ENCODE results near the gene RASSF1. TPM values are rescaled to one million over a fixed set of nuclear protein-coding genes. Genes with fewer than 3 reads are reported as not detected.

Gene RASSF1
- total RNA-seq, 1 donor from 2014 or later, result 26.5 TPM

DNA sequence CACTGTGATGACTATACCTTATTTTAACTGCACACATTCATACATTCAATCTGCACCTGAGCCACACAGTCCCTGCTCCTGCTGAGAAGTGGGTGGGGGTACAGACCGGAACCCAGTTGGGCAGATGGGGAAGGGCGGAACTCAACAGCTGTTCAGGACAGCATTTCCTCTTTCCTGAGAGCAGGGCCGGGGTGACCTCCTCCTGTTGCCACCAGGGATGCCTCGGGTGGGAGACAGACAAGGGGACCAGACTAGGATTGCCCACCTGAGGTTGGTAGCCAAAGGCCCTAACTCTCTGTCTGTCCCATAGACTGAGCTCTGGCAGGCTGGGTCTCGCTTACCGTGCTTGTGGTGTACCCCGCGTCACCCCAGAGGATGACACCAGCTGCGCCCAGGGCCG is 22.0 kb downstream of the RASSF1 start:
- H3K27me3 ChIP-seq (ENCODE audit: insufficient read depth, low read length), result no peaks in the 10 kb centered on the region
- no peak overlapping the region for H3K9ac ChIP-seq (ENCODE audit: low read length)
- no peak overlapping the region for H3K4me3 ChIP-seq (ENCODE audit: insufficient read depth, low read depth, low read length)
- Mint-ChIP-seq H3K4me3 (ENCODE audit: unreplicated experiment) (no peak overlapping the region), H3K27me3 (ENCODE audit: low read depth, unreplicated experiment) (no peaks in the 10 kb centered on the region), H3K4me1 (ENCODE audit: low read depth, unreplicated experiment) (peaks cover 23% of the 10 kb centered on the region), H3K36me3 (ENCODE audit: low read depth, unreplicated experiment) (peaks cover 21% of the 10 kb centered on the region), H3K27ac (ENCODE audit: unreplicated experiment) (no peak overlapping the region), H3K9me3 (ENCODE audit: unreplicated experiment) (no peaks in the 10 kb centered on the region)
- H3K36me3 ChIP-seq (ENCODE audit: insufficient read depth, low read length), result peaks cover 8% of the 10 kb centered on the region
- FAIRE-seq, result no peak
- DNase-seq (ENCODE audit: low read depth), result no peak
- peak overlapping the region; percentile 93 for H3K4me2 ChIP-seq (ENCODE audit: low read length)
- H3K79me2 ChIP-seq (ENCODE audit: insufficient read depth, low read length), result peaks cover 40% of the 10 kb centered on the region
- H2AFZ ChIP-seq (ENCODE audit: low read depth, low read length), result no peak overlapping the region
- no peak overlapping the region for H3K27ac ChIP-seq (ENCODE audit: low read depth, low read length)
- H3K4me1 ChIP-seq (ENCODE audit: insufficient read depth, low read length), result peaks cover 29% of the 10 kb centered on the region
- TF ChIP-seq, protein P1, sequence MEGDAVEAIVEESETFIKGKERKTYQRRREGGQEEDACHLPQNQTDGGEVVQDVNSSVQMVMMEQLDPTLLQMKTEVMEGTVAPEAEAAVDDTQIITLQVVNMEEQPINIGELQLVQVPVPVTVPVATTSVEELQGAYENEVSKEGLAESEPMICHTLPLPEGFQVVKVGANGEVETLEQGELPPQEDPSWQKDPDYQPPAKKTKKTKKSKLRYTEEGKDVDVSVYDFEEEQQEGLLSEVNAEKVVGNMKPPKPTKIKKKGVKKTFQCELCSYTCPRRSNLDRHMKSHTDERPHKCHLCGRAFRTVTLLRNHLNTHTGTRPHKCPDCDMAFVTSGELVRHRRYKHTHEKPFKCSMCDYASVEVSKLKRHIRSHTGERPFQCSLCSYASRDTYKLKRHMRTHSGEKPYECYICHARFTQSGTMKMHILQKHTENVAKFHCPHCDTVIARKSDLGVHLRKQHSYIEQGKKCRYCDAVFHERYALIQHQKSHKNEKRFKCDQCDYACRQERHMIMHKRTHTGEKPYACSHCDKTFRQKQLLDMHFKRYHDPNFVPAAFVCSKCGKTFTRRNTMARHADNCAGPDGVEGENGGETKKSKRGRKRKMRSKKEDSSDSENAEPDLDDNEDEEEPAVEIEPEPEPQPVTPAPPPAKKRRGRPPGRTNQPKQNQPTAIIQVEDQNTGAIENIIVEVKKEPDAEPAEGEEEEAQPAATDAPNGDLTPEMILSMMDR (IDR thresholded peaks at IDR 0.05; ENCODE audit: insufficient read depth, low read depth, low read length), result no peak
- no peak for TF ChIP-seq EZH2 (IDR thresholded peaks at IDR 0.05; ENCODE audit: insufficient read depth, low read length)
- H4K20me1 ChIP-seq (ENCODE audit: insufficient read depth, low read length), result peaks cover 58% of the 10 kb centered on the region
- H3K9me3 ChIP-seq (ENCODE audit: insufficient read depth, low read depth, low read length), result no peaks in the 10 kb centered on the region

DNA sequence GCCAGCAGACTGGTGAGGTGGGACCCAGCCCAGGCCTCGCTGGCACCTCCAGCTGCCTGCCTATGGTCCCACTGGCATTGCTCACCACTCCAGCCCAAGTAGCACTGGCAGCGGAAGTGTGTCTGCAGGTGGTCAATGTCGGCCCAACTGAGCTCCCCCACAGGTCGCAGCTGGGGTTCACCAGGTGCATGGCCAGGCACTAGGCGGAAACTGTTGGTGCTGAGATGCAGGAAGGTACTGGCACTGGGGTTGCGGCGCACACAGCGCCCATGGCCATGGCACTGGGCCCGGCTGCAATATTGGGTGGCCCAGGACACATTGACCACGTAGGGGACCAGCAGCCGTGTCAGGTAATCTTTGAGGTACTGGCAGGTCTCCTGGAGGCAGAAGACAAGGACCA is 22.5 kb downstream of the RASSF1 start:
- no peak overlapping the region for H3K27ac ChIP-seq (ENCODE audit: low read depth, low read length)
- FAIRE-seq (no peak), DNase-seq (ENCODE audit: low read depth) (no peak)
- H3K4me1 Mint-ChIP-seq (ENCODE audit: low read depth, unreplicated experiment), result peaks cover 22% of the 10 kb centered on the region
- H3K4me1 ChIP-seq (ENCODE audit: insufficient read depth, low read length), result peaks cover 29% of the 10 kb centered on the region
- H3K27me3 Mint-ChIP-seq (ENCODE audit: low read depth, unreplicated experiment), result no peaks in the 10 kb centered on the region
- H4K20me1 ChIP-seq (ENCODE audit: insufficient read depth, low read length), result peaks cover 58% of the 10 kb centered on the region
- peak overlapping the region; percentile 93 for H3K4me2 ChIP-seq (ENCODE audit: low read length)
- H2AFZ ChIP-seq (ENCODE audit: low read depth, low read length), result no peak overlapping the region
- H3K4me3 ChIP-seq (ENCODE audit: insufficient read depth, low read depth, low read length), result no peak overlapping the region
- no peak overlapping the region for H3K4me3 Mint-ChIP-seq (ENCODE audit: unreplicated experiment)
- no peaks in the 10 kb centered on the region for H3K9me3 Mint-ChIP-seq (ENCODE audit: unreplicated experiment)
- peaks cover 8% of the 10 kb centered on the region for H3K36me3 ChIP-seq (ENCODE audit: insufficient read depth, low read length)
- no peak overlapping the region for H3K27ac Mint-ChIP-seq (ENCODE audit: unreplicated experiment)
- TF ChIP-seq, protein P1 (IDR thresholded peaks at IDR 0.05; ENCODE audit: insufficient read depth, low read depth, low read length), result no peak
- TF ChIP-seq EZH2 (IDR thresholded peaks at IDR 0.05; ENCODE audit: insufficient read depth, low read length), result no peak
- peaks cover 22% of the 10 kb centered on the region for H3K36me3 Mint-ChIP-seq (ENCODE audit: low read depth, unreplicated experiment)
- H3K9me3 ChIP-seq (ENCODE audit: insufficient read depth, low read depth, low read length), result no peaks in the 10 kb centered on the region
- no peak overlapping the region for H3K9ac ChIP-seq (ENCODE audit: low read length)
- H3K79me2 ChIP-seq (ENCODE audit: insufficient read depth, low read length), result peaks cover 40% of the 10 kb centered on the region
- H3K27me3 ChIP-seq (ENCODE audit: insufficient read depth, low read length), result no peaks in the 10 kb centered on the region

DNA sequence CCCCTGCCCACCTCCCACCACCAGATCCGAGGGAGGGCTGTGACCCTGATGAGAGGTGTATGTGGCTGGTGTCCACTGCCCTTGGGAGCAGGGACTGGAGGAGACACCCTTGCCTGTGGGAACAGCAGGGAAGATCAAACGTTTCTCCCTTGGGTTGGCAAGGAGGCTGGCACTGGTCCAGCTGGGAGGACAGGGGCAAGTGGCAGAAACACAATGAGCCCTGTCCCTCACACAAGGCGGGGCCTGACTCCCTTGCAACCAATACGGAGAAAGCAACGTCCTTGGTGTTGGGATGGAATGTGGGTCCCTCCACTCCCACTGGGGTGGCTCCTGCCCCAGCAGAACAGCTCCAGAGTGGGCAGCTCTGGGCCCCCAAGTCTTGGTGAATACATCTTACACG is 23.3 kb downstream of the RASSF1 start:
- H3K27ac Mint-ChIP-seq (ENCODE audit: unreplicated experiment), result peak overlapping the region; percentile 53
- Histone ChIP-seq H3K9ac (ENCODE audit: low read length) (peak overlapping the region; percentile 29), H3K4me1 (ENCODE audit: insufficient read depth, low read length) (peaks cover 29% of the 10 kb centered on the region), H2AFZ (ENCODE audit: low read depth, low read length) (no peak overlapping the region), H3K27ac (ENCODE audit: low read depth, low read length) (no peak overlapping the region), H3K4me3 (ENCODE audit: insufficient read depth, low read depth, low read length) (no peak overlapping the region), H3K79me2 (ENCODE audit: insufficient read depth, low read length) (peaks cover 40% of the 10 kb centered on the region), H4K20me1 (ENCODE audit: insufficient read depth, low read length) (peaks cover 58% of the 10 kb centered on the region), H3K4me2 (ENCODE audit: low read length) (peak overlapping the region; percentile 55), H3K36me3 (ENCODE audit: insufficient read depth, low read length) (peaks cover 8% of the 10 kb centered on the region), H3K9me3 (ENCODE audit: insufficient read depth, low read depth, low read length) (no peaks in the 10 kb centered on the region), H3K27me3 (ENCODE audit: insufficient read depth, low read length) (no peaks in the 10 kb centered on the region)
- peaks cover 16% of the 10 kb centered on the region for H3K4me1 Mint-ChIP-seq (ENCODE audit: low read depth, unreplicated experiment)
- no peaks in the 10 kb centered on the region for H3K27me3 Mint-ChIP-seq (ENCODE audit: low read depth, unreplicated experiment)
- peaks cover 22% of the 10 kb centered on the region for H3K36me3 Mint-ChIP-seq (ENCODE audit: low read depth, unreplicated experiment)
- H3K9me3 Mint-ChIP-seq (ENCODE audit: unreplicated experiment), result no peaks in the 10 kb centered on the region
- DNase-seq (ENCODE audit: low read depth) (no peak), FAIRE-seq (no peak)
- TF ChIP-seq EZH2 (IDR thresholded peaks at IDR 0.05; ENCODE audit: insufficient read depth, low read length), result no peak
- TF ChIP-seq, protein P1 (IDR thresholded peaks at IDR 0.05; ENCODE audit: insufficient read depth, low read depth, low read length), result no peak
- H3K4me3 Mint-ChIP-seq (ENCODE audit: unreplicated experiment), result no peak overlapping the region

All from astrocyte (in vitro differentiated cells and primary cell).